ENCODE results near the gene LTBP2. TPM values are rescaled to one million over a fixed set of nuclear protein-coding genes. Genes with fewer than 3 reads are reported as not detected.

The LTBP2 gene
- total RNA-seq, 6 experiments from 2014 or later, result 0.46 to 3.5 (median 1.7) TPM

DNA sequence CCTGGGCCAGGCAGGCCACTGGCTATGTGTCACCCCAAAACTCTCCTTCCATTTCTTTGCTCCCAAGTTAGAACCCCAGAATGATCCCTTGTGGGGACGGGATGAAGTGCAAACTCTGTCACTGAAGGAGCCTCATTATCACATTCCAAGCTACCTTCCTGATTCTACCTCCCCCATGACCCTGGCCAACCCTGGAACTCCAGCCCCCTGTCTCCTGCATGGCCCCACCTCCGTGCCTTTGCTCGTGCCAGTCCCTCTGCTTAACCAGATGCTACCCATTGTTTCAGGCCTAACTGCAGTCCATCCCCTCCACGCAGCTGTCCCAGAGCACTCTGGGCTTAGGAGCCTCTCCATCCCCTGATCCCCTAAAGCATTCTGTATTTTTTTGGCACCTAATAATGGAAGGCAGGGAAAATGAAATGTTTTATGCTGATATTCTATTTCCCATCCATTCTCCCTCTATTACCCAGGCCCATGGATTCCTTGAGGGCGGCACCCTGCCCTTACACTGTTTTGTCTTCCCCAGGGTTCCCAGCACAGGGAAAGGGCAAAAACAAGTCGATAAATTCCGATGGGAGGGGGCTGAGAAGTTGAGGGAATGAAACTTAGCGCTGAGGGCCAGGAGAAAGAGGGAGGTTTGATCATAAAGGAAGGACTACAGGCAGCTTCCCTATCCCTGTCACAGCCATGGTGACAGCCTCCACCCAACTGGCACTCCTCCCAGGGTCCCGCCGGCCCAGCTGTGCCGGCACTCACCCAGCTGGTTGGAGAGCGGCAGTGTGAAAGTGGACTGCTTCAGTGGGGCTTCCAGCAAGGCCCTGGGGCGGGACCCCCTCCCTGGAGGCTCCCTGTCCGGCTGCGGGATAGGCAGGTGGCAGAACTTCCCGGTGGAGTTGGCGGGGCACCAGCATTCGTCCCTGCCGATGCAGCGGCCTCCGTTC, 60.3 kb downstream of the LTBP2 start:
- no peaks in the 10 kb centered on the region for H3K4me1 ChIP-seq
- H3K9me3 ChIP-seq, result no peaks in the 10 kb centered on the region
- no peak for TF ChIP-seq POLR2A (IDR thresholded peaks at IDR 0.05)
- TF ChIP-seq, protein P1, sequence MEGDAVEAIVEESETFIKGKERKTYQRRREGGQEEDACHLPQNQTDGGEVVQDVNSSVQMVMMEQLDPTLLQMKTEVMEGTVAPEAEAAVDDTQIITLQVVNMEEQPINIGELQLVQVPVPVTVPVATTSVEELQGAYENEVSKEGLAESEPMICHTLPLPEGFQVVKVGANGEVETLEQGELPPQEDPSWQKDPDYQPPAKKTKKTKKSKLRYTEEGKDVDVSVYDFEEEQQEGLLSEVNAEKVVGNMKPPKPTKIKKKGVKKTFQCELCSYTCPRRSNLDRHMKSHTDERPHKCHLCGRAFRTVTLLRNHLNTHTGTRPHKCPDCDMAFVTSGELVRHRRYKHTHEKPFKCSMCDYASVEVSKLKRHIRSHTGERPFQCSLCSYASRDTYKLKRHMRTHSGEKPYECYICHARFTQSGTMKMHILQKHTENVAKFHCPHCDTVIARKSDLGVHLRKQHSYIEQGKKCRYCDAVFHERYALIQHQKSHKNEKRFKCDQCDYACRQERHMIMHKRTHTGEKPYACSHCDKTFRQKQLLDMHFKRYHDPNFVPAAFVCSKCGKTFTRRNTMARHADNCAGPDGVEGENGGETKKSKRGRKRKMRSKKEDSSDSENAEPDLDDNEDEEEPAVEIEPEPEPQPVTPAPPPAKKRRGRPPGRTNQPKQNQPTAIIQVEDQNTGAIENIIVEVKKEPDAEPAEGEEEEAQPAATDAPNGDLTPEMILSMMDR (IDR thresholded peaks at IDR 0.05), result no peak
- intact Hi-C loops (cut with DNase I), result no loop called here
- no peak overlapping the region for H3K4me3 ChIP-seq
- H3K36me3 ChIP-seq, result no peaks in the 10 kb centered on the region
- no peak overlapping the region for H3K27ac ChIP-seq
- H3K27me3 ChIP-seq, result no peaks in the 10 kb centered on the region
- DNase-seq, result peak in 1 of 3 donors; percentile 49
- 61% methylated on average over 15 of the region's 21 CpGs for WGBS (ENCODE audit: insufficient coverage, low coverage, low lambda C conversion rate, missing lambda C conversion rate)
- ATAC-seq, result no peak

DNA sequence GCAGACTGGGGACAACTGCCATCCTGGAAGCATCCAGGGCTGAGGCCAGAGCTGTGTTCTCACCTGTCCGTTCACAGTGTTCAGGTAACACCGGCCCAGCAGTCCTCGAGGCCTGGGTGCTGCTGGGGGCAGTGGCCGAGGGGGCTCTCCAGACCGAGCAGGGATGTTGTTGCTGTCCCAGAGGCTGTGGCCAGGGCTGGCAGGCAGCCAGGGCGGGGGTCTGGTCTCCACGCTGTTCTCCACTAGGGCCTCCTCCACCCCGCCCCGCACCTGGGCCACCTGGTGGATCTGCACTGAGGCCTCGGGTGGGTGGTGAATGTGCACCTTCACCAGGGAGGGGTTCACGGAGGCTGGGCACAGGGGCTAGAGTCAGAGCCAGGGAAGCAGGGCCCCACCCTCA, 61.0 kb downstream of the LTBP2 start:
- ATAC-seq (no peak), DNase-seq (peak in 1 of 3 donors; percentile 55)
- Histone ChIP-seq H3K27ac (no peak overlapping the region), H3K27me3 (no peaks in the 10 kb centered on the region), H3K36me3 (no peaks in the 10 kb centered on the region), H3K4me3 (no peak overlapping the region), H3K9me3 (no peaks in the 10 kb centered on the region), H3K4me1 (no peaks in the 10 kb centered on the region)
- TF ChIP-seq, protein P1 (IDR thresholded peaks at IDR 0.05), result no peak
- no peak for TF ChIP-seq POLR2A (IDR thresholded peaks at IDR 0.05)
- intact Hi-C loops (cut with DNase I), result no loop called here
- WGBS (ENCODE audit: insufficient coverage, low coverage, low lambda C conversion rate, missing lambda C conversion rate), result 50% methylated on average over 2 of the region's 11 CpGs

DNA sequence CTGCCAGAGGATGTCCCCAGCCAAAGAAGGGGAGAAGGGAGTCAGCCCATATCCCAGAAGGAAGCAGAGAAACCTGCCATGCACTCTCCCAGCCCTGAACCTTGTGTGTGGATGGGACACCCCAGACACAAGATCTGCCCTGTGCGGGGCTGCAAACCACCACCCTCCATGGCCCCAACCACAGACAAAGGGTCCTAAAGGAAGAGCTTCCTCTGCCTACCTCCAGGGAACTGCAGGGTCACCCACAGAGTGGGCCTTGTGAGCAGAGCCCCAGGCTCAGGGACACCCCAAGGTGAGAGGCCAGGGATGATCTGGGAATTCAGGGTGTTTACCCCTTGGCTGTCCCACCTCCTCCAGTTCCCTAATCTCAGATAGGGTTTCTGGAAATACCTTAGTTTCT, 62.0 kb downstream of the LTBP2 start:
- WGBS (ENCODE audit: insufficient coverage, low coverage, low lambda C conversion rate, missing lambda C conversion rate), result 14% methylated on average over 1 of the region's 1 CpG
- intact Hi-C loops (cut with DNase I), result no loop called here

DNA sequence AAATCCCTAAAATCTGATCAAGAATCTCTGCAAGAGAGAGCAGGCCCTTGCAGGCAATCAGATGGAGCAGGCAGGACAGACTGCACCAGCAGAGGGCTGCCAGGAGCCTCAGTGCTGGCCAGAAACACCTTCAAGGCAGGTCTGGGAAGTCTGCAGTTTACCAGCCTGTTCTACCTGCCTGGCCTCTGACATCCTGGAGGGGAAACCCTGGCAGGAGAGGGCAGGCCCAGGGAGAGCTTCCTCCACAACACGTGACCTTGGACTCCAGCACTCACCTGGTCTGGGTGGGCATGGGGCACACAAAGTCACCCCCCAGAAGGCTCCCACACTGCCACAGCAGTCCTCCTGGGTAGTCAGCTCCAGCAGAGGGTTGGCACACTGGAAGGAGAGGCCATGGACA, 62.4 kb downstream of the LTBP2 start:
- H3K4me3 ChIP-seq, result no peak overlapping the region
- no peak overlapping the region for H3K27ac ChIP-seq
- H3K27me3 ChIP-seq, result no peaks in the 10 kb centered on the region
- TF ChIP-seq POLR2A (IDR thresholded peaks at IDR 0.05), result no peak
- TF ChIP-seq, protein P1 (IDR thresholded peaks at IDR 0.05), result no peak
- DNase-seq (peak in 1 of 3 donors; percentile 37), ATAC-seq (peak in 1 of 4 donors; percentile 14)
- no peaks in the 10 kb centered on the region for H3K9me3 ChIP-seq
- H3K36me3 ChIP-seq, result no peaks in the 10 kb centered on the region
- intact Hi-C loops (cut with DNase I), result no loop called here
- H3K4me1 ChIP-seq, result no peaks in the 10 kb centered on the region
- WGBS (ENCODE audit: insufficient coverage, low coverage, low lambda C conversion rate, missing lambda C conversion rate), result no CpG with 5 or more reads among the region's 1 CpG

More for the DNA sequence above, 62.0 kb downstream of the LTBP2 start:
- Histone ChIP-seq H3K4me1 (no peaks in the 10 kb centered on the region), H3K4me3 (no peak overlapping the region), H3K36me3 (no peaks in the 10 kb centered on the region), H3K27ac (no peak overlapping the region), H3K9me3 (no peaks in the 10 kb centered on the region), H3K27me3 (no peaks in the 10 kb centered on the region)
- DNase-seq (peak in 1 of 3 donors; percentile 25), ATAC-seq (no peak)
- TF ChIP-seq, protein P1 (IDR thresholded peaks at IDR 0.05), result no peak
- TF ChIP-seq POLR2A (IDR thresholded peaks at IDR 0.05), result no peak
